ENCODE data around the gene OPCML. TPM values are rescaled to one million over a fixed set of nuclear protein-coding genes. Genes with fewer than 3 reads are reported as not detected.

OPCML gene
- total and polyA plus RNA-seq, 2 experiments from 2014 or later, result 1.2 to 4.4 TPM

- Mint-ChIP-seq H3K9me3 (no peaks in the 10 kb centered on the region), H3K36me3 (ENCODE audit: low read depth) (0 out of 3 replicates have a peak, but pooled peaks cover 3% of the 10 kb centered on the region), H3K27ac (no peak overlapping the region), H3K27me3 (ENCODE audit: insufficient read depth, low read depth, poor library complexity) (no peaks in the 10 kb centered on the region), H3K4me3 (no peak overlapping the region), H3K4me1 (peaks cover 28% of the 10 kb centered on the region)
- no peaks in the 10 kb centered on the region for H3K36me3 ChIP-seq (ENCODE audit: insufficient read depth)
- no peak overlapping the region for H3K4me2 ChIP-seq
- 0 out of 2 replicates have a peak, but pooled peaks cover 13% of the 10 kb centered on the region for H3K9me2 ChIP-seq (ENCODE audit: insufficient read depth)
- H4K20me1 ChIP-seq (replicated peaks; ENCODE audit: insufficient read depth), result no peaks in the 10 kb centered on the region
- no peak overlapping the region for H3K4me3 ChIP-seq
- H3K79me2 ChIP-seq (replicated peaks; ENCODE audit: insufficient read depth), result no peaks in the 10 kb centered on the region
- peaks cover 26% of the 10 kb centered on the region for H3K4me1 ChIP-seq (ENCODE audit: insufficient read depth)
- no peaks in the 10 kb centered on the region for H3F3A ChIP-seq (replicated peaks; ENCODE audit: low read depth)
- H3K27me3 ChIP-seq (ENCODE audit: insufficient read depth), result no peaks in the 10 kb centered on the region
- DNase-seq (ENCODE audit: low spot score) (peak; percentile 68), ATAC-seq (peak; percentile 90)
- H3K27ac ChIP-seq (ENCODE audit: low read depth), result no peak overlapping the region
- peak; percentile 49 to 50; a peak in 3 of 4 replicates for TF ChIP-seq CTCF (conservative IDR thresholded peaks at IDR 0.05; ENCODE audit: low read depth in 2 of 2)
- TF ChIP-seq EZH2 (IDR thresholded peaks at IDR 0.05; ENCODE audit: low read depth, unreplicated experiment), result no peak
- no peak overlapping the region for H2AFZ ChIP-seq
Measured at GRCh38 chr11:133243832-133244231, 288.5 kb downstream of the OPCML start.

GRCh38 chr11:133240908-133241655 lies 291.2 kb downstream of the OPCML start:
- H3K27ac ChIP-seq (ENCODE audit: low read depth), result no peak overlapping the region
- no peaks in the 10 kb centered on the region for H3K27me3 ChIP-seq (ENCODE audit: insufficient read depth)
- ATAC-seq (no peak), DNase-seq (ENCODE audit: low spot score) (no peak)
- H3K79me2 ChIP-seq (replicated peaks; ENCODE audit: insufficient read depth), result no peaks in the 10 kb centered on the region
- H3K4me2 ChIP-seq, result no peak overlapping the region
- no peaks in the 10 kb centered on the region for H3K36me3 ChIP-seq (ENCODE audit: insufficient read depth)
- H3K4me1 ChIP-seq (ENCODE audit: insufficient read depth), result peaks cover 48% of the 10 kb centered on the region
- no peak overlapping the region for H3K4me3 ChIP-seq
- no peak overlapping the region for H2AFZ ChIP-seq
- TF ChIP-seq CREB1 (CRISPR knock-in tag; IDR thresholded peaks at IDR 0.05; ENCODE audit: low read depth) (no peak), POLR2AphosphoS5 (IDR thresholded peaks at IDR 0.05; ENCODE audit: low read depth) (no peak), EZH2 (IDR thresholded peaks at IDR 0.05; ENCODE audit: low read depth, unreplicated experiment) (no peak)
- Mint-ChIP-seq H3K9me3 (no peaks in the 10 kb centered on the region), H3K4me1 (peaks cover 49% of the 10 kb centered on the region), H3K36me3 (ENCODE audit: low read depth) (no peaks in the 10 kb centered on the region), H3K27me3 (ENCODE audit: insufficient read depth, low read depth, poor library complexity) (no peaks in the 10 kb centered on the region), H3K27ac (no peak overlapping the region), H3K4me3 (no peak overlapping the region)
- H3F3A ChIP-seq (replicated peaks; ENCODE audit: low read depth), result no peaks in the 10 kb centered on the region
- H4K20me1 ChIP-seq (replicated peaks; ENCODE audit: insufficient read depth), result no peaks in the 10 kb centered on the region
- 0 out of 2 replicates have a peak, but pooled peaks cover 6% of the 10 kb centered on the region for H3K9me2 ChIP-seq (ENCODE audit: insufficient read depth)

DNA sequence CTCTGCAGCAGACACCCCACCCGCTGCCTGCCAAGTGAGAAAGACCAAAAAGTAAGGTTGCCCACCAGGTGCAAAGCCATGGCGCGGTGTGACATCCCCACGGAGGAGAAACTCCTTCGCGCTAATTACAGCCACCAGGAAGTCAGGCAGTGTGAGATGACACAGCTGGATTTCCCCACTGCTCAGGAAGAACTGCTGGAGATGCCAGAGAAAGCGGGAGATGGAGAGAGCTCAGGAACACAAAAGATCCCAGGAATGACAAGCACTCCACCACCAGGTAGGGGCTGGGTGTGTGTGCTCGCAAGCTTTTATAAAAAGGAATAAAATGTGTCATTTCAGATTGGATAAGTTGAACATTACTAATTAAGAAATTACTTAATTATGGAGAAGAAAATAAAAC lies 292.7 kb downstream of the OPCML start:
- peaks cover 52% of the 10 kb centered on the region for H3K4me1 ChIP-seq (ENCODE audit: insufficient read depth)
- H3K36me3 Mint-ChIP-seq (ENCODE audit: low read depth), result no peaks in the 10 kb centered on the region
- peak overlapping the region; percentile 29; the same call in 1 of the 2 replicates for H3K27ac ChIP-seq (ENCODE audit: low read depth)
- H3K27me3 Mint-ChIP-seq (ENCODE audit: insufficient read depth, low read depth, poor library complexity), result no peaks in the 10 kb centered on the region
- H3K4me3 Mint-ChIP-seq, result no peak overlapping the region
- no peak overlapping the region for H3K4me3 ChIP-seq
- H2AFZ ChIP-seq, result no peak overlapping the region
- no peaks in the 10 kb centered on the region for H3K9me3 Mint-ChIP-seq
- peaks cover 51% of the 10 kb centered on the region for H3K4me1 Mint-ChIP-seq
- 0 out of 2 replicates have a peak, but pooled peaks cover 6% of the 10 kb centered on the region for H3K9me2 ChIP-seq (ENCODE audit: insufficient read depth)
- H3K36me3 ChIP-seq (ENCODE audit: insufficient read depth), result no peaks in the 10 kb centered on the region
- no peaks in the 10 kb centered on the region for H3K79me2 ChIP-seq (replicated peaks; ENCODE audit: insufficient read depth)
- peak overlapping the region; percentile 58; the same call in 1 of the 2 replicates for H3K4me2 ChIP-seq
- H4K20me1 ChIP-seq (replicated peaks; ENCODE audit: insufficient read depth), result no peaks in the 10 kb centered on the region
- H3F3A ChIP-seq (replicated peaks; ENCODE audit: low read depth), result no peaks in the 10 kb centered on the region
- peak overlapping the region; percentile 46; the same call in 1 of the 2 replicates for H3K27ac Mint-ChIP-seq
- ATAC-seq (peak; percentile 66), DNase-seq (ENCODE audit: low spot score) (peak; percentile 60)
- H3K27me3 ChIP-seq (ENCODE audit: insufficient read depth), result no peaks in the 10 kb centered on the region
- TF ChIP-seq EZH2 (IDR thresholded peaks at IDR 0.05; ENCODE audit: low read depth, unreplicated experiment), result no peak
- TF ChIP-seq ZNF462 (CRISPR knock-in tag; IDR thresholded peaks at IDR 0.05), result peak; percentile 88

Data from GM23338 (cell line).